K562 (cell line): ENCODE measurements around the gene TBX19. TPM values are rescaled to one million over a fixed set of nuclear protein-coding genes. Genes with fewer than 3 reads are reported as not detected.
A peak's percentile ranks its signal among the peaks of the same experiment; 100 is the strongest.

ENCODE experiments used
- ARID3B ChIP-seq: fragments of 250-450 bp; sonication (Bioruptor Pico); IDR thresholded peaks from 2 replicates; pipeline ENCODE4 v1.4.0; 2020; ENCODE audit warnings: borderline replicate concordance
- ATF3 ChIP-seq, 2 experiments: fragments of 450-650 bp in 1 of 2; sonication (generic) in 1 of 2; formaldehyde crosslinking in 1 of 2; IDR thresholded peaks in 1 of 2; conservative IDR thresholded peaks in 1 of 2; 2 replicates each; pipeline versions ENCODE4 v1.6.1 to v1.8.1; 2016 to 2023; ENCODE audit warnings: mild to moderate bottlenecking in 2 of 2, moderate library complexity in 2 of 2, inconsistent platforms in 1 of 2, missing genetic modification reagents in 1 of 2
- CREM ChIP-seq: IDR thresholded peaks from 2 replicates; pipeline ENCODE4 v1.6.1; 2014; ENCODE audit warnings: antibody characterized with exemption, low read depth
- CTCF ChIP-seq, 3 experiments: IDR thresholded peaks in 2 of 3; conservative IDR thresholded peaks in 1 of 3; 2 replicates each; pipeline ENCODE4 v1.5.1; 2011 to 2012; ENCODE audit warnings: low read length in 3 of 3, mild to moderate bottlenecking in 3 of 3, control low read depth in 2 of 3, improper control_type of control experiment in 1 of 3, inconsistent platforms in 1 of 3, low read depth in 1 of 3, mixed read lengths in 1 of 3, moderate library complexity in 1 of 3; ENCODE audit not compliant: insufficient read depth in 2 of 3
- ELF4 ChIP-seq: fragments of 450-650 bp; formaldehyde crosslinking; IDR thresholded peaks from 2 replicates; pipeline ENCODE4 v1.4.0; 2022; ENCODE audit warnings: missing genetic modification characterization
- GMEB1 ChIP-seq: fragments of 250-450 bp; sonication (Bioruptor Pico); IDR thresholded peaks from 2 replicates; pipeline ENCODE4 v1.4.0; 2020; ENCODE audit warnings: mild to moderate bottlenecking
- GTF2A2 ChIP-seq: IDR thresholded peaks from 2 replicates; pipeline ENCODE4 v1.6.1; 2016; ENCODE audit warnings: mild to moderate bottlenecking, missing genetic modification characterization, missing compliant biosample characterization
- HDAC3 ChIP-seq: fragments of 450-650 bp; IDR thresholded peaks from 2 replicates; pipeline ENCODE4 v1.6.1; 2018; ENCODE audit warnings: borderline replicate concordance, mild to moderate bottlenecking, moderate library complexity; ENCODE audit not compliant: partially characterized antibody
- HNRNPLL ChIP-seq: fragments of 200-400 bp; formaldehyde crosslinking; IDR thresholded peaks from 2 replicates; pipeline ENCODE4 v1.6.1; 2017; ENCODE audit warnings: low read length, low read depth, mild to moderate bottlenecking; ENCODE audit not compliant: poor library complexity, severe bottlenecking
- PHB2 ChIP-seq: fragments of 450-650 bp; IDR thresholded peaks from 2 replicates; pipeline ENCODE4 v1.6.1; 2017; ENCODE audit warnings: low read depth
- PHF8 ChIP-seq: fragments of 200-600 bp; sonication (generic); IDR thresholded peaks from 2 replicates; pipeline ENCODE4 v1.6.1; 2012; ENCODE audit warnings: mixed run types, mild to moderate bottlenecking, inconsistent platforms, low read length, moderate library complexity, borderline replicate concordance
- RBM25 ChIP-seq: fragments of 200-400 bp; formaldehyde crosslinking; IDR thresholded peaks from 2 replicates; pipeline ENCODE4 v1.6.1; 2018; ENCODE audit warnings: low read length, low read depth, moderate library complexity; ENCODE audit not compliant: severe bottlenecking
- RBM34 ChIP-seq: fragments of 200-400 bp; formaldehyde crosslinking; IDR thresholded peaks from 2 replicates; pipeline ENCODE4 v1.6.1; 2018; ENCODE audit warnings: low read length, borderline replicate concordance; ENCODE audit not compliant: insufficient read depth
- RCOR1 ChIP-seq, 2 experiments: IDR thresholded peaks; 2 replicates each; pipeline ENCODE4 v1.6.1; 2012; ENCODE audit warnings: low read depth in 2 of 2, low read length in 2 of 2, borderline replicate concordance in 1 of 2, improper control_type of control experiment in 1 of 2
- TRIM24 ChIP-seq, 2 experiments: fragments of 450-650 bp; IDR thresholded peaks; 2 replicates each; pipeline ENCODE4 v1.6.1; 2016
- TRIM28 ChIP-seq: fragments of 450-650 bp; IDR thresholded peaks from 2 replicates; pipeline ENCODE4 v1.6.1; 2017
- ZC3H4 ChIP-seq: sonication (generic); formaldehyde crosslinking; IDR thresholded peaks from 2 replicates; pipeline ENCODE4 v1.9.0; 2021; ENCODE audit warnings: missing genetic modification reagents, borderline replicate concordance
- ZNF274 ChIP-seq: IDR thresholded peaks from 2 replicates; pipeline ENCODE4 v1.6.1; 2011; ENCODE audit warnings: low read depth, mild to moderate bottlenecking, low read length, moderate library complexity, borderline replicate concordance
- ZNF655 ChIP-seq: fragments of 250-450 bp; sonication (Bioruptor Pico); IDR thresholded peaks from 2 replicates; pipeline ENCODE4 v1.5.0; 2021
- polyA plus RNA-seq, 8 experiments: library from polyadenylated mRNA; depleted of rRNA in 4 of 8; stranded (reverse) in 5 of 8; unstranded in 3 of 8; fragments of >200 nt; fragmentation: Nextera tagmentation in 2 of 8; fragmentation: Illumina TruSeq in 1 of 8; extraction: Ambion mirVana in 2 of 8; extraction: Trizol in 1 of 8; gene quantifications; 2 replicates each; pipeline versions ENCODE4 v1.2.1 to v1.2.3, GENCODE V29; 2011 to 2014; ENCODE audit warnings: inconsistent platforms in 1 of 8, missing spikeins in 1 of 8
- total RNA-seq, 7 experiments: library from RNA; depleted of rRNA in 6 of 7; stranded (reverse); fragments of >200 nt in 6 of 7; fragmentation: Illumina TruSeq in 2 of 7; extraction: Trizol in 2 of 7; gene quantifications; 2 replicates each; pipeline versions ENCODE4 v1.2.1 to v1.2.3, GENCODE V29; 2011 to 2021; ENCODE audit warnings: low replicate concordance in 1 of 7

The TBX19 gene
- total and polyA plus RNA-seq, 9 of the 15 experiments (the other 6 are each of a cell fraction or from before 2014, with no cell fraction given): 0.32 to 3.1 (median 0.95) TPM

- no peak for TF ChIP-seq ARID3B (CRISPR knock-in tag)
- TF ChIP-seq GTF2A2 (tag): no peak
- no peak for TF ChIP-seq ZC3H4 (CRISPR knock-in tag)
- no peak for TF ChIP-seq PHF8
- no peak for TF ChIP-seq RBM34
- TF ChIP-seq CTCF (IDR thresholded peaks at IDR 0.05 in 2 of 3, conservative IDR thresholded peaks at IDR 0.05 in 1 of 3; ENCODE audit: insufficient read depth in 2 of 3, low read depth in 1 of 3, low read length in 3 of 3): no peak
- TF ChIP-seq HDAC3: peak; percentile 70
- no peak for TF ChIP-seq ZNF655 (CRISPR knock-in tag)
- TF ChIP-seq ZNF274: peak; percentile 30; the same call in 1 of the 2 replicates
- no peak for TF ChIP-seq HNRNPLL
- peak; percentile 90 to 95 for TF ChIP-seq TRIM24 (IDR thresholded peaks at IDR 0.05)
- TF ChIP-seq ELF4 (CRISPR knock-in tag): peak; percentile 26; the same call in 1 of the 2 replicates
- peak; percentile 46; the same call in 1 of the 2 replicates for TF ChIP-seq TRIM28
- TF ChIP-seq RBM25: peak; percentile 24
- TF ChIP-seq GMEB1: no peak
- TF ChIP-seq RCOR1 (IDR thresholded peaks at IDR 0.05; ENCODE audit: borderline replicate concordance in 1 of 2, low read depth in 2 of 2, low read length in 2 of 2): peak in 1 of 2 experiments; percentile 94; a peak in 2 of 4 replicates
- TF ChIP-seq ATF3 (IDR thresholded peaks at IDR 0.05): peak; percentile 97
- TF ChIP-seq ATF3 (CRISPR knock-in tag; conservative IDR thresholded peaks at IDR 0.05): 0 out of 2 replicates have a peak, but pooled peaks have one; percentile 36
- TF ChIP-seq PHB2: peak; percentile 70; the same call in 1 of the 2 replicates
- peak; percentile 44; the same call in 1 of the 2 replicates for TF ChIP-seq CREM
These were observed 7.8 kb downstream of the TBX19 start (continued) for GRCh38 chr1:168288311-168289052.
